ENCODE results near the gene TGIF1. TPM values are rescaled to one million over a fixed set of nuclear protein-coding genes. Genes with fewer than 3 reads are reported as not detected.

TGIF1 gene
- total RNA-seq, 2 experiments from 2014 or later = 54.6 to 55.4 TPM

DNA sequence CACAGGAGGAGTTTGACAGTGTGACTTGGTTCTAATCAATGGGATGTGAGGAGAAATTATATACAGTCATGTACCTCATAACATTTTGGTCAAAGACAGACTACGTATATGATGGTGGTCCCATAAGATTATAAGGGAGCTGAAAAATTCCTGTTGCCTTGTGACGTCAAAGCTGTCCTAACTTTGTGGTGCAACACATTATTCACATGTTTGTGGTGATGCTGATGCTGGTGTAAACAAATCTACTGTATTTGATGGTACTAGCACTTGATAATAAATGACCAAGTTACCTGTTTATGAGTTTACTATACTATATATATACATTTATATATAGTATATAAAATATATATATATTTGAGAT is 29.1 kb upstream of the TGIF1 start:
- Histone ChIP-seq H3K4me1 (ENCODE audit: insufficient read depth, low read length) (no peaks in the 10 kb centered on the region), H3K27me3 (ENCODE audit: control insufficient read depth in 1 of 2, insufficient read depth in 2 of 2, low read length in 2 of 2) (no peaks in the 10 kb centered on the region), H3K9me3 (ENCODE audit: control insufficient read depth in 1 of 2, insufficient read depth in 1 of 2, low read length in 2 of 2) (peaks cover 0 to 9% of the 10 kb centered on the region in 2 experiments), H3K27ac (ENCODE audit: low read depth in 1 of 2, low read length in 2 of 2) (no peak overlapping the region), H3K4me3 (ENCODE audit: low read length) (no peak overlapping the region), H3K36me3 (ENCODE audit: insufficient read depth, low read length) (no peaks in the 10 kb centered on the region)
- TF ChIP-seq, protein P1, sequence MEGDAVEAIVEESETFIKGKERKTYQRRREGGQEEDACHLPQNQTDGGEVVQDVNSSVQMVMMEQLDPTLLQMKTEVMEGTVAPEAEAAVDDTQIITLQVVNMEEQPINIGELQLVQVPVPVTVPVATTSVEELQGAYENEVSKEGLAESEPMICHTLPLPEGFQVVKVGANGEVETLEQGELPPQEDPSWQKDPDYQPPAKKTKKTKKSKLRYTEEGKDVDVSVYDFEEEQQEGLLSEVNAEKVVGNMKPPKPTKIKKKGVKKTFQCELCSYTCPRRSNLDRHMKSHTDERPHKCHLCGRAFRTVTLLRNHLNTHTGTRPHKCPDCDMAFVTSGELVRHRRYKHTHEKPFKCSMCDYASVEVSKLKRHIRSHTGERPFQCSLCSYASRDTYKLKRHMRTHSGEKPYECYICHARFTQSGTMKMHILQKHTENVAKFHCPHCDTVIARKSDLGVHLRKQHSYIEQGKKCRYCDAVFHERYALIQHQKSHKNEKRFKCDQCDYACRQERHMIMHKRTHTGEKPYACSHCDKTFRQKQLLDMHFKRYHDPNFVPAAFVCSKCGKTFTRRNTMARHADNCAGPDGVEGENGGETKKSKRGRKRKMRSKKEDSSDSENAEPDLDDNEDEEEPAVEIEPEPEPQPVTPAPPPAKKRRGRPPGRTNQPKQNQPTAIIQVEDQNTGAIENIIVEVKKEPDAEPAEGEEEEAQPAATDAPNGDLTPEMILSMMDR (IDR thresholded peaks at IDR 0.05) = no peak
- Mint-ChIP-seq H3K36me3 (ENCODE audit: low read depth) (no peaks in the 10 kb centered on the region), H3K4me3 (no peak overlapping the region), H3K27me3 (no peaks in the 10 kb centered on the region), H3K4me1 (ENCODE audit: low read depth) (no peaks in the 10 kb centered on the region), H3K27ac (no peak overlapping the region), H3K9me3 (no peaks in the 10 kb centered on the region)
- ChIA-PET CTCF (no interaction called here), POLR2A (no interaction called here)
- no peak for ATAC-seq (ENCODE audit: poor library complexity)
- intact Hi-C loops (cut with DNase I, micrococcal nuclease) = no loop called here
- no peak for DNase-seq

DNA sequence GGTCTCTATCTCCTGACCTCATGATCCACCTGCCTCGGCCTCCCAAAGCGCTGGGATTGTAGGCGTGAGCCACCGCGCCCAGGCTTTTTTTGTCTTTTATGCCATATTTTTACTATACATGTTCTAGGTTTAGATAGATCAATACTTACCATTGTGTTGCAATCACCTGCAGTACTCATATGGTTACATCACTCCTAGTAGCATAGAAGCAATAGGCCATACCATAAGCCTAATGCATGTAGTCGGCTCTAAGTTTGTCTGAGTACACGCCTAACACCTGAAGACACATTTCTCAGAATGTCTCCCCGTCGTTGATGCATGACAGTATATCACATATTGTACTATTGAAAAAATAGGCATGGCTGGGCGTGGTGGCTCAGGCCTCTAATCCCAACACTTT is 27.1 kb upstream of the TGIF1 start:
- no peak overlapping the region for H3K4me3 ChIP-seq (ENCODE audit: low read length)
- no peak for DNase-seq
- no peaks in the 10 kb centered on the region for H3K27me3 Mint-ChIP-seq
- no peaks in the 10 kb centered on the region for H3K4me1 Mint-ChIP-seq (ENCODE audit: low read depth)
- H3K9me3 Mint-ChIP-seq = no peaks in the 10 kb centered on the region
- no peaks in the 10 kb centered on the region for H3K4me1 ChIP-seq (ENCODE audit: insufficient read depth, low read length)
- H3K27ac Mint-ChIP-seq = no peak overlapping the region
- TF ChIP-seq, protein P1 (IDR thresholded peaks at IDR 0.05) = no peak
- POLR2A ChIA-PET = interaction anchor here (0.7 kb wide), 1 partner anchor 42 kb away, joined by 4 read pairs; no protein-coding TSS in a partner anchor
- ATAC-seq (ENCODE audit: poor library complexity) = no peak
- no peak overlapping the region for H3K4me3 Mint-ChIP-seq
- no peak overlapping the region for H3K27ac ChIP-seq (ENCODE audit: low read depth in 1 of 2, low read length in 2 of 2)
- no peaks in the 10 kb centered on the region for H3K36me3 Mint-ChIP-seq (ENCODE audit: low read depth)
- no peaks in the 10 kb centered on the region for H3K36me3 ChIP-seq (ENCODE audit: insufficient read depth, low read length)
- CTCF ChIA-PET = no interaction called here
- intact Hi-C loops (cut with DNase I, micrococcal nuclease) = no loop called here
- H3K9me3 ChIP-seq (ENCODE audit: control insufficient read depth in 1 of 2, insufficient read depth in 1 of 2, low read length in 2 of 2) = peaks cover 0 to 9% of the 10 kb centered on the region in 2 experiments
- no peaks in the 10 kb centered on the region for H3K27me3 ChIP-seq (ENCODE audit: control insufficient read depth in 1 of 2, insufficient read depth in 2 of 2, low read length in 2 of 2)

DNA sequence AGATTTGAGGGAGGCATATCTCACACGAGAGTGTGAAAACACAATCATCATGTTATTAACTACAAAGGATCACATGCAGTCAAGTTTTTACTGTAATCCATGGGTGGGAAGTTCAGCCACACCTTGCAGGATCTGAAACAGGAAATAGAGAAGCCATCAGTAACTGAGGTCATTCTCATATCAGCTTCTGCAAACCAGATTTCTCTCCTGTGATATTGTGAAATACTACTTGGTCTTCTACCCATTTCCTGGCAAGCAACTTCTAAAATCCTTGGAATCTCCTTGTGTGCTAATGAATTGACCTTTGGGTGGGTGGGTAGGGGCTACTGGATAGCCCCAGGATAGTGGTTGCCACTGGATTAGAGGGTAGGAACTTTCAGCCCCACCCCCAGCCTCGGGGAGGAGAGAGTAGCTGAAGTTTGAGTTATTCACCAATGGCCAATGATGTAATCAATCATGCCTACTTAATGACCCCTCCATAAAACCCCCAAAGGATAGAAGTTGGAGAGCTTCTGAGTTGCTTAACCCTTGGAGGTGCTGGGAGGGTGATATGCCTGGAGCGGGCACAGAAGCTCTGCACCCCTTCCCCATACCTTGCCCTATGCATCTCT is 25.6 kb upstream of the TGIF1 start:
- Mint-ChIP-seq H3K4me1 (ENCODE audit: low read depth) (no peaks in the 10 kb centered on the region), H3K9me3 (no peaks in the 10 kb centered on the region), H3K36me3 (ENCODE audit: low read depth) (no peaks in the 10 kb centered on the region), H3K27ac (no peak overlapping the region), H3K27me3 (no peaks in the 10 kb centered on the region), H3K4me3 (no peak overlapping the region)
- peaks cover 0 to 9% of the 10 kb centered on the region in 2 experiments for H3K9me3 ChIP-seq (ENCODE audit: control insufficient read depth in 1 of 2, insufficient read depth in 1 of 2, low read length in 2 of 2)
- ATAC-seq (ENCODE audit: poor library complexity) = no peak
- no peak for DNase-seq
- H3K4me1 ChIP-seq (ENCODE audit: insufficient read depth, low read length) = no peaks in the 10 kb centered on the region
- intact Hi-C loops (cut with DNase I, micrococcal nuclease) = no loop called here
- H3K4me3 ChIP-seq (ENCODE audit: low read length) = no peak overlapping the region
- no peaks in the 10 kb centered on the region for H3K27me3 ChIP-seq (ENCODE audit: control insufficient read depth in 1 of 2, insufficient read depth in 2 of 2, low read length in 2 of 2)
- CTCF ChIA-PET = no interaction called here
- no peaks in the 10 kb centered on the region for H3K36me3 ChIP-seq (ENCODE audit: insufficient read depth, low read length)
- H3K27ac ChIP-seq (ENCODE audit: low read depth in 1 of 2, low read length in 2 of 2) = no peak overlapping the region
- TF ChIP-seq, protein P1 (IDR thresholded peaks at IDR 0.05) = no peak
- POLR2A ChIA-PET = interaction anchor here (0.9 kb wide), 1 partner anchor 24 kb away, joined by 3 read pairs; no protein-coding TSS in a partner anchor
